HG03135 (cell line): ENCODE results near the gene ZNF195.
"Not testable (repeated sequence)": the region's sequence is repeated elsewhere in the genome, so short reads cannot be mapped to it uniquely, and the experiment has no call there.

Experiments used
- ATAC-seq: cut with Tn5 transposase; IDR thresholded peaks from one replicate; pipeline ENCODE4 v1.9.1; 2021; ENCODE audit warnings: mild to moderate bottlenecking, moderate library complexity; ENCODE audit not compliant: unreplicated experiment

ZNF195 gene

GRCh38 chr11:3378426-3379423, at the start of gene ZNF195:
Gene ZNF195 (minus strand): TSS chr11:3379146. CDS start chr11:3379040, 106 bp downstream.
- peak; percentile 100 for ATAC-seq

DNA sequence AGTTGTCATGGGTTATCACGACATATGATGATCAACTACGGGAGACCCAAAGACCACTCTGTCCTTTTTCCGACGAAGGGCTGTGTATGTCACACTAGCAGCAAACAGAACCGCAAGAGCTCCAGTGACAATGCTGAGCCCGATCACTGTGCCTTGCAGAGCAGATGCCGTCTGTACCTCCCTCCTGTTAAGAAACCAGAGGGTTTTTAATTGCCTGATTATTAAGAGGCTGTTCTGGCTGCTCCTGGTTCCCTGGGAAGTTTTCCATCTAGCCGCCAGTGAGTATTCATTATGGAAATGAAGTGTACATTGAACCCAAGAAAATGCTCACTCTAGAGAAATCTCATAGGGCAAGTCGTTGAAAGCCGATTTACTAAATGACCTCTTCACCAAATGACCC, 49.1 kb upstream of the ZNF195 start:
- ATAC-seq, result not testable (repeated sequence)

- ATAC-seq, result not testable (repeated sequence)
Measured at GRCh38 chr11:3426541-3426940, 47.6 kb upstream of the ZNF195 start.

- not testable (repeated sequence) for ATAC-seq
Measured at GRCh38 chr11:3423928-3424327, 45.0 kb upstream of the ZNF195 start.

DNA sequence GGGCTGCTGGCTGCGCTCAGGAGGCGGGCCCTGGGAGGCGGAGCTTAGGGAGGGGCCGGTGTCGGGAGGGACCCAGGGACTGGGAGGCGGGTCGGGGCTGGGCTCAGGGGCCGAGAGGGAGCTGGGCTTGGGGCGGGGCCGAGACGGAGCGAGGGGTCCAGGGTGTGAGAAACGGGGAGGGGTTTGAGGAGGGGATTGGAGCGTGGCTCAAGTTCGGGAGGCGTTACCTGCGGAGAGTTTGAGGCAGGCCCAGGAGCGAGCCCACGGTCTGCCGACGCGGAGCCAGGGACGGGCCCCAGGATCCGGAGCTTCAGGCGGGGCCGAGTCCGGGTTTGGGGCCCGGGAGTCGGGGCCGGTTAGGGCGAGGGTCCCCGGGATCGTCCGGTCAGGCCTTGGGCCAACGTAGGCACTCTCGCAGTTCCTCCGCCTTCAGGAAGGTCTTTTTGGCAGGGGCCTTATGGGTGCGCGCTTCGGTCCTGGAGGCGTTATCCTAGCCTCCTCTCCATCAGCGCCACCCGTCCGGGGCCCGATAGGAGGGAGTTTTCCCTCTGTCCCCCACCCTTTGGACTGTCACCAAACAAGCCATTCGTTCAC, 44.3 kb upstream of the ZNF195 start:
- not testable (repeated sequence) for ATAC-seq

- ATAC-seq, result peak; percentile 97
Measured at GRCh38 chr11:3422380-3423137, 43.6 kb upstream of the ZNF195 start.

- ATAC-seq, result not testable (repeated sequence)
Measured at GRCh38 chr11:3421608-3422379, 42.8 kb upstream of the ZNF195 start.

GRCh38 chr11:3420281-3421042, 41.5 kb upstream of the ZNF195 start:
- ATAC-seq, result not testable (repeated sequence)

GRCh38 chr11:3419496-3419895, 40.5 kb upstream of the ZNF195 start:
- ATAC-seq, result not testable (repeated sequence)

DNA sequence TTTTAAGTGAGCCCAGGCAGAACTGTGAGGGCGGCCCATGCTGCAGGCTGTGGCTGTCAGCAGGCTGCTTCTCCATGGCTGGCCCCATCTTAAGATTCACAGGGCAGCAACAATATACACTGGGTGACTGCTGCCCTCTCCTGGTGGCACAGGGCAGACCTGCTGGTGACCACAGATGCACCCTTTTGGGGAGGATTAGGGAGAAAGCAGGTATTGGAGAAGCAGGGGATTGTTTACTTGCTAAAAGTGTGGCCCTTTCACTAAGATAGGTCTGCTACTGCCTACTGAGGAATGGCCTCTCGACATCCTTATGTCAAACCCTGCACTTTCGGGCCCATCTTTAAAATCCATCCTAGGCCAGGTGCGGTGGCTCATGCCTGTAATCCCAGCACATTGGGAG, 38.1 kb upstream of the ZNF195 start:
- ATAC-seq, result not testable (repeated sequence)

- not testable (repeated sequence) for ATAC-seq
Measured at GRCh38 chr11:3415301-3415700, 36.4 kb upstream of the ZNF195 start.

GRCh38 chr11:3413666-3414065, 34.7 kb upstream of the ZNF195 start:
- not testable (repeated sequence) for ATAC-seq

DNA sequence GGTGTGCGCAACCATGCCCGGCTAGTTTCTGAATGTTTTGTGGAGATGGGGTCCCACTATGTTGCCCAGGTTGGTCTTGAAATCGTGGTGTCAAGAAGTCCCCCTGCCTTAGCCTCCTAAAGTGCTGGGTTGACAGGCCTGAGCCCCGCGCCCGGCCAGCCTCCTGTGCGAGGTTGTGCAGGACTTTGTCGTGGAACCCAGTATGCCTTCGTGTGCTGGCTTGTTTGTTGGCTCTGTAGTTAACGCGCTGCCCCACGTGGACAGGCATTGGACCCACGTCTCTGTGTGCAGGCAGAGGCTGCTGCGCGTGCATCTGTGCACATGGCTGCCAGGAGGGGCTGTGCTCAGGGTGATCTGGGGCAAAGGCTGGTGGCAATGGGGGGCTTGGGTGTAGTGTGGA, 33.9 kb upstream of the ZNF195 start:
- no peak for ATAC-seq

DNA sequence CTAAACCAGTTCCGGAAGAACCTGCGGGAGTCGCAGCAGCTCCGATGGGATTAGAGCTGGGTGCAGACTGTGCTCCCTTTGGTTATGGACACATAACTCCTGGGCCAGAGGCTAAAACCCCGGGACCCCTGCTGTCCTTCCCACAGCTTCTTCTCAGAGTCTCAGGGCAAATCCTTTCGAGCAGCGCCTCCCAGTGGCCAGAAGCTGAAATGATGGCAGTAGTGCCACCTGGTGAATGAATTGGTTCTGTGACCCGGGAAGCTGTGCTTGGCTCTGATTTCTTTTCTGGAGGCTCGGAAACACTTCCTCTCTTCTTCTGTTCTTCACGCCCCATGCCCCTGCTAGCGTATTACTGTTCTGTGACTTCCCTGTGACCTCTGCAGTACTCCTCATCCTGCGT, 29.8 kb upstream of the ZNF195 start:
- not testable (repeated sequence) for ATAC-seq

DNA sequence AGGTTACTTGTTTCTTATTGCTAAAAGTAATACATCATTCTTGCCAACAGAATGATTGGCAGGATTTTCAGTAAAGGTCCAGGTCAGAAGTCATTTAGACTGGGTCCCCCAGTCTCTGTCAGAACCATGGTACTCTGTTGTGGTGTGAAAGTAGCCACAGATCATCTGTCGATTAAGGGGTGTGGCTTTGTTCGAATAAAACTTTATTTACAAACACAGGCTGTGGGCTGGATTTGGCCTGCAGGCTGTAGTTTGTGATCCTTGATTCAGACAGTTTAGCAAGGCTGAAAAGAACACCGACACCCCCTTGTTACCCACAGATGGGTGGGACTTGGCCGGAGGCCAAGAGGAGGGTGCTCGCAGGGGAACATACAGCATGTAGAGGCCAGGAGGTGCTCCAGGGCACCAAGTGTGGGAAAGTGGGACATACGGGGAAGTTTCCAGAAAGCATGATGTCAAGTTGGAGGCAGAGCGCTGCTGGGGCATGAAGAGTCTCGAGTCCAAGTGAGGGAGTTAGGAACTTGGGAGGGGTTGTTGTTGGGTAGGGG, 29.2 kb upstream of the ZNF195 start:
- ATAC-seq, result not testable (repeated sequence)

GRCh38 chr11:3406937-3407336, 28.0 kb upstream of the ZNF195 start:
- not testable (repeated sequence) for ATAC-seq

DNA sequence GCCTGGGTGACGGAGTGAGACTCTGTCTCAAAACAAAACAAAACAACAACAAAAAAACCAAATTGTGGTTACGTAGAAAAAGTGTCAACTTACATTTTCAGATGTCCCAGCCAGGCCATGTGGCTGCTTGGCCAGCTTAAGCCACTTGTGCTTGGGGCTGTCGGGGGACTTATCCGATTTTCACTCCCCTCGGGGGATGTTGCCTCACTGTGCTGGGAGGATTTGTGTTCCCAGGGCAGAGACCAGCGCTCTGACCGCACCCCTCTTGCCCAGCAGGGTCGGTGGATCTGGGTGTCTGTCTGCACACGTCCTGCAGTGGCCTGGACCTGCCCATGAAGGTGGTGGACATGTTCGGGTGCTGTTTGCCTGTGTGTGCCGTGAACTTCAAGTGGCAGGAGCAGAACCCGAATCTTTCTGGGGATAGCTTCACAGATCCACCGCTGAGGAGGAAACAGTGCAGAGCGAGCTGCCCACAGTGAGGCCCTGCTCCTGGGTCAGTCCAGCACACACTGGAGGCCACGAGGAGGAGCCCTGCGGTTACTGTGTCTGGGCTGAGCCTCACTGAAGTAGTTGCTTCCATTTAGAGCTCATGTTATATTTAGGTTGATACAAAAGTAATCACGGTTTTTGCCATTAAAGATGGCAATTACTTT, 27.4 kb upstream of the ZNF195 start:
- not testable (repeated sequence) for ATAC-seq

- ATAC-seq, result not testable (repeated sequence)
Measured at GRCh38 chr11:3404076-3404925, 25.4 kb upstream of the ZNF195 start.
